Measurements from ENCODE around the gene INTS7. TPM values are rescaled to one million over a fixed set of nuclear protein-coding genes. Genes with fewer than 3 reads are reported as not detected.

The INTS7 gene
- total RNA-seq, 1 experiment from 2014 or later: 21.7 TPM

GRCh38 chr1:212060632-212061472 is 25.5 kb upstream of the INTS7 start:
- intact Hi-C loops (cut with micrococcal nuclease): loop anchor here (10.0 kb wide), 1 partner anchor 724 kb away; no protein-coding TSS in a partner anchor
- ATAC-seq: no peak
- no peak for TF ChIP-seq CTCF (IDR thresholded peaks at IDR 0.05 in 2 of 3, conservative IDR thresholded peaks at IDR 0.05 in 1 of 3; ENCODE audit: borderline replicate concordance in 1 of 3, insufficient read depth in 1 of 3, low read depth in 2 of 3, low read length in 2 of 3)
- no peak overlapping the region for H3K4me3 ChIP-seq (replicated peaks in 1 of 2; ENCODE audit: low read depth in 1 of 2, low read length in 2 of 2)
- H3K27me3 ChIP-seq (ENCODE audit: insufficient read depth, low read length): no peaks in the 10 kb centered on the region
- H3K4me2 ChIP-seq (ENCODE audit: low read length): no peak overlapping the region
- H3K79me2 ChIP-seq (ENCODE audit: insufficient read depth, low read length): no peaks in the 10 kb centered on the region
- H3K9ac ChIP-seq (ENCODE audit: low read length): no peak overlapping the region
- ChIA-PET RAD21 (ENCODE audit: low non-redundant PET in 1 of 2, low total read pairs in 2 of 2, uncharacterized antibody in 2 of 2, unreplicated experiment in 2 of 2) (no interaction called here), CTCF (interaction anchor here (1.0 to 1.8 kb wide), 3 partner anchors 9 to 380 kb away, joined by 6 to 8 read pairs (median 6); partner anchors contain the start of genes DTL and INTS7), POLR2A (no interaction called here)
- H3K9me3 ChIP-seq (ENCODE audit: control insufficient read depth in 1 of 2, insufficient read depth in 1 of 2, low read depth in 1 of 2, low read length in 2 of 2): no peaks in the 10 kb centered on the region
- no peak overlapping the region for H2AFZ ChIP-seq (ENCODE audit: low read depth, low read length, poor library complexity, severe bottlenecking)
- no peaks in the 10 kb centered on the region for H3K9me2 ChIP-seq (ENCODE audit: insufficient read depth)
- H4K20me1 ChIP-seq (ENCODE audit: insufficient read depth): peaks cover 11% of the 10 kb centered on the region; the same call in 1 of the 2 replicates
- no TSS peak for BruUV-seq (replicated peaks)
- no peak for DNase-seq (ENCODE audit: low read depth, low spot score)
- peaks cover 2 to 17% of the 10 kb centered on the region in 2 experiments; a peak in 3 of 4 replicates for H3K36me3 ChIP-seq (ENCODE audit: control insufficient read depth in 1 of 2, insufficient read depth in 2 of 2, low read length in 2 of 2)
- no peak overlapping the region for H3K27ac ChIP-seq (ENCODE audit: low read depth, low read length)
- H3K4me1 ChIP-seq (ENCODE audit: control insufficient read depth in 1 of 2, insufficient read depth in 2 of 2, low read length in 2 of 2): no peaks in the 10 kb centered on the region

DNA sequence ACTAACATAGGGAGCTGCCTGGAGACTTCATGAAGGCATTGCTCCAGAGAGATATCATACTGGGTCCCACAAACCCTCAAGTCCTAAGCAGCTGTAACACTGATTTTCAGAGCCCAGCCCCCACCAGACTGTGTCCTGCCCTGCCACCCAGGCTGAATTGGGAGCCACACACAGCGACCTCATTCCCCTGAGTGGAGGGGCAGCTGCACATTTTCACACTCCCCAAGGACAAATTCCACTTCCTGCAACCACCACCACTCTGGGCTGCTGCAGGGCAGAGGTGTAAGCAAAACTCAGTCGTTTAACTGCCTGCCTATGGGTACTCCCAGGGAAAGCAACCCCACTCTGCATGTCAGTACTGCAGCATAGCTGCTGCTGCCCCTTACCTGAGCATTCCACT is 20.0 kb upstream of the INTS7 start:
- Histone ChIP-seq H3K27me3 (ENCODE audit: insufficient read depth, low read length) (no peaks in the 10 kb centered on the region), H4K20me1 (ENCODE audit: insufficient read depth) (no peaks in the 10 kb centered on the region), H3K27ac (ENCODE audit: low read depth, low read length) (no peak overlapping the region), H2AFZ (ENCODE audit: low read depth, low read length, poor library complexity, severe bottlenecking) (no peak overlapping the region), H3K9me2 (ENCODE audit: insufficient read depth) (no peaks in the 10 kb centered on the region), H3K9ac (ENCODE audit: low read length) (no peak overlapping the region), H3K4me2 (ENCODE audit: low read length) (no peak overlapping the region), H3K4me1 (ENCODE audit: control insufficient read depth in 1 of 2, insufficient read depth in 2 of 2, low read length in 2 of 2) (no peaks in the 10 kb centered on the region), H3K9me3 (ENCODE audit: control insufficient read depth in 1 of 2, insufficient read depth in 1 of 2, low read depth in 1 of 2, low read length in 2 of 2) (no peaks in the 10 kb centered on the region), H3K4me3 (replicated peaks in 1 of 2; ENCODE audit: low read depth in 1 of 2, low read length in 2 of 2) (no peak overlapping the region), H3K79me2 (ENCODE audit: insufficient read depth, low read length) (peaks cover 8% of the 10 kb centered on the region), H3K36me3 (ENCODE audit: control insufficient read depth in 1 of 2, insufficient read depth in 2 of 2, low read length in 2 of 2) (peaks cover 8 to 43% of the 10 kb centered on the region in 2 experiments; a peak in 2 of 4 replicates)
- DNase-seq (ENCODE audit: low read depth, low spot score) (no peak), ATAC-seq (no peak)
- ChIA-PET POLR2A (no interaction called here), CTCF (interaction anchor here (0.9 kb wide), 1 partner anchor 20 kb away, joined by 4 read pairs; the partner anchor contains the start of genes DTL and INTS7), RAD21 (ENCODE audit: low non-redundant PET in 1 of 2, low total read pairs in 2 of 2, uncharacterized antibody in 2 of 2, unreplicated experiment in 2 of 2) (no interaction called here)
- no TSS peak for BruUV-seq (replicated peaks)
- intact Hi-C loops (cut with micrococcal nuclease): no loop called here
- TF ChIP-seq, protein P1, sequence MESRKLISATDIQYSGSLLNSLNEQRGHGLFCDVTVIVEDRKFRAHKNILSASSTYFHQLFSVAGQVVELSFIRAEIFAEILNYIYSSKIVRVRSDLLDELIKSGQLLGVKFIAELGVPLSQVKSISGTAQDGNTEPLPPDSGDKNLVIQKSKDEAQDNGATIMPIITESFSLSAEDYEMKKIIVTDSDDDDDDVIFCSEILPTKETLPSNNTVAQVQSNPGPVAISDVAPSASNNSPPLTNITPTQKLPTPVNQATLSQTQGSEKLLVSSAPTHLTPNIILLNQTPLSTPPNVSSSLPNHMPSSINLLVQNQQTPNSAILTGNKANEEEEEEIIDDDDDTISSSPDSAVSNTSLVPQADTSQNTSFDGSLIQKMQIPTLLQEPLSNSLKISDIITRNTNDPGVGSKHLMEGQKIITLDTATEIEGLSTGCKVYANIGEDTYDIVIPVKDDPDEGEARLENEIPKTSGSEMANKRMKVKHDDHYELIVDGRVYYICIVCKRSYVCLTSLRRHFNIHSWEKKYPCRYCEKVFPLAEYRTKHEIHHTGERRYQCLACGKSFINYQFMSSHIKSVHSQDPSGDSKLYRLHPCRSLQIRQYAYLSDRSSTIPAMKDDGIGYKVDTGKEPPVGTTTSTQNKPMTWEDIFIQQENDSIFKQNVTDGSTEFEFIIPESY (IDR thresholded peaks at IDR 0.05; ENCODE audit: extremely low read depth, insufficient replicate concordance, low read length): no peak
- TF ChIP-seq YY1 (IDR thresholded peaks at IDR 0.05; ENCODE audit: extremely low read depth, insufficient replicate concordance, low read depth, low read length) (no peak), EZH2 (IDR thresholded peaks at IDR 0.05) (no peak), ZFX (IDR thresholded peaks at IDR 0.05) (no peak), JUND (IDR thresholded peaks at IDR 0.05) (no peak), EGR1 (IDR thresholded peaks at IDR 0.05; ENCODE audit: low read depth) (no peak), RAD21 (IDR thresholded peaks at IDR 0.05; ENCODE audit: low read depth) (no peak)
- TF ChIP-seq, protein P2, sequence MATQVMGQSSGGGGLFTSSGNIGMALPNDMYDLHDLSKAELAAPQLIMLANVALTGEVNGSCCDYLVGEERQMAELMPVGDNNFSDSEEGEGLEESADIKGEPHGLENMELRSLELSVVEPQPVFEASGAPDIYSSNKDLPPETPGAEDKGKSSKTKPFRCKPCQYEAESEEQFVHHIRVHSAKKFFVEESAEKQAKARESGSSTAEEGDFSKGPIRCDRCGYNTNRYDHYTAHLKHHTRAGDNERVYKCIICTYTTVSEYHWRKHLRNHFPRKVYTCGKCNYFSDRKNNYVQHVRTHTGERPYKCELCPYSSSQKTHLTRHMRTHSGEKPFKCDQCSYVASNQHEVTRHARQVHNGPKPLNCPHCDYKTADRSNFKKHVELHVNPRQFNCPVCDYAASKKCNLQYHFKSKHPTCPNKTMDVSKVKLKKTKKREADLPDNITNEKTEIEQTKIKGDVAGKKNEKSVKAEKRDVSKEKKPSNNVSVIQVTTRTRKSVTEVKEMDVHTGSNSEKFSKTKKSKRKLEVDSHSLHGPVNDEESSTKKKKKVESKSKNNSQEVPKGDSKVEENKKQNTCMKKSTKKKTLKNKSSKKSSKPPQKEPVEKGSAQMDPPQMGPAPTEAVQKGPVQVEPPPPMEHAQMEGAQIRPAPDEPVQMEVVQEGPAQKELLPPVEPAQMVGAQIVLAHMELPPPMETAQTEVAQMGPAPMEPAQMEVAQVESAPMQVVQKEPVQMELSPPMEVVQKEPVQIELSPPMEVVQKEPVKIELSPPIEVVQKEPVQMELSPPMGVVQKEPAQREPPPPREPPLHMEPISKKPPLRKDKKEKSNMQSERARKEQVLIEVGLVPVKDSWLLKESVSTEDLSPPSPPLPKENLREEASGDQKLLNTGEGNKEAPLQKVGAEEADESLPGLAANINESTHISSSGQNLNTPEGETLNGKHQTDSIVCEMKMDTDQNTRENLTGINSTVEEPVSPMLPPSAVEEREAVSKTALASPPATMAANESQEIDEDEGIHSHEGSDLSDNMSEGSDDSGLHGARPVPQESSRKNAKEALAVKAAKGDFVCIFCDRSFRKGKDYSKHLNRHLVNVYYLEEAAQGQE (IDR thresholded peaks at IDR 0.05; ENCODE audit: low read depth): no peak
- TF ChIP-seq, protein P3, sequence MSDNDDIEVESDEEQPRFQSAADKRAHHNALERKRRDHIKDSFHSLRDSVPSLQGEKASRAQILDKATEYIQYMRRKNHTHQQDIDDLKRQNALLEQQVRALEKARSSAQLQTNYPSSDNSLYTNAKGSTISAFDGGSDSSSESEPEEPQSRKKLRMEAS (IDR thresholded peaks at IDR 0.05): no peak
